ENCODE results near the gene CD48. TPM values are rescaled to one million over a fixed set of nuclear protein-coding genes. Genes with fewer than 3 reads are reported as not detected.

Gene CD48
- total RNA-seq, 3 donors from 2014 or later, result 5.4 to 12.3 (median 8.8) TPM

- H3K27ac ChIP-seq, result no peak overlapping the region
- intact Hi-C loops (cut with DNase I; ENCODE audit: low total_unique reads), result no loop called here
- TF ChIP-seq POLR2A (IDR thresholded peaks at IDR 0.05) (no peak), CTCF (IDR thresholded peaks at IDR 0.05) (no peak), POLR2AphosphoS5 (IDR thresholded peaks at IDR 0.05) (no peak)
These were observed 73.6 kb downstream of the CD48 start for GRCh38 chr1:160637821-160638539.

GRCh38 chr1:160637065-160637464 is 74.6 kb downstream of the CD48 start:
- Histone ChIP-seq H3K27ac (no peak overlapping the region), H3K27me3 (no peaks in the 10 kb centered on the region), H3K4me3 (no peak overlapping the region), H3K36me3 (no peaks in the 10 kb centered on the region), H3K9me3 (no peaks in the 10 kb centered on the region), H3K4me1 (no peaks in the 10 kb centered on the region)
- no peak for DNase-seq (ENCODE audit: low spot score in 2 of 2)
- intact Hi-C loops (cut with DNase I; ENCODE audit: low total_unique reads), result no loop called here
- TF ChIP-seq POLR2A (IDR thresholded peaks at IDR 0.05) (no peak), CTCF (IDR thresholded peaks at IDR 0.05) (no peak)

More at GRCh38 chr1:160637821-160638539, 73.6 kb downstream of the CD48 start:
- DNase-seq (ENCODE audit: low spot score in 2 of 2), result no peak
- H3K36me3 ChIP-seq, result no peaks in the 10 kb centered on the region
- H3K9me3 ChIP-seq, result no peaks in the 10 kb centered on the region
- no peaks in the 10 kb centered on the region for H3K4me1 ChIP-seq
- no peak overlapping the region for H3K4me3 ChIP-seq
- no peaks in the 10 kb centered on the region for H3K27me3 ChIP-seq

- H3K36me3 ChIP-seq, result no peaks in the 10 kb centered on the region
These were observed 75.1 kb downstream of the CD48 start for GRCh38 chr1:160636547-160636946.

GRCh38 chr1:160636076-160636475 is 75.5 kb downstream of the CD48 start:
- intact Hi-C loops (cut with DNase I; ENCODE audit: low total_unique reads), result no loop called here
- no peak for TF ChIP-seq POLR2AphosphoS5 (IDR thresholded peaks at IDR 0.05)
- TF ChIP-seq POLR2A (IDR thresholded peaks at IDR 0.05), result no peak
- TF ChIP-seq CTCF (IDR thresholded peaks at IDR 0.05), result no peak
- Histone ChIP-seq H3K27ac (no peak overlapping the region), H3K9me3 (no peaks in the 10 kb centered on the region), H3K27me3 (no peaks in the 10 kb centered on the region), H3K4me3 (no peak overlapping the region), H3K4me1 (no peaks in the 10 kb centered on the region), H3K36me3 (no peaks in the 10 kb centered on the region)
- no peak for DNase-seq (ENCODE audit: low spot score in 2 of 2)

More at GRCh38 chr1:160636547-160636946, 75.1 kb downstream of the CD48 start:
- H3K4me1 ChIP-seq, result no peaks in the 10 kb centered on the region
- H3K27me3 ChIP-seq, result no peaks in the 10 kb centered on the region
- TF ChIP-seq POLR2AphosphoS5 (IDR thresholded peaks at IDR 0.05), result no peak
- intact Hi-C loops (cut with DNase I; ENCODE audit: low total_unique reads), result no loop called here
- H3K4me3 ChIP-seq, result no peak overlapping the region
- no peak for DNase-seq (ENCODE audit: low spot score in 2 of 2)
- no peaks in the 10 kb centered on the region for H3K9me3 ChIP-seq
- H3K27ac ChIP-seq, result no peak overlapping the region

- Histone ChIP-seq H3K9me3 (no peaks in the 10 kb centered on the region), H3K4me1 (no peaks in the 10 kb centered on the region), H3K27ac (no peak overlapping the region), H3K36me3 (no peaks in the 10 kb centered on the region), H3K4me3 (no peak overlapping the region), H3K27me3 (no peaks in the 10 kb centered on the region)
- intact Hi-C loops (cut with DNase I; ENCODE audit: low total_unique reads), result no loop called here
- DNase-seq (ENCODE audit: low spot score in 2 of 2), result no peak
- TF ChIP-seq CTCF (IDR thresholded peaks at IDR 0.05), result no peak
- no peak for TF ChIP-seq POLR2A (IDR thresholded peaks at IDR 0.05)
- no peak for TF ChIP-seq POLR2AphosphoS5 (IDR thresholded peaks at IDR 0.05)
These were observed 76.8 kb downstream of the CD48 start for GRCh38 chr1:160634543-160635491.
